Chondrocyte (in vitro differentiated cells): Measurements from ENCODE around the gene TCAP. TPM values are rescaled to one million over a fixed set of nuclear protein-coding genes. Genes with fewer than 3 reads are reported as not detected.

Experiments used
- DNase-seq: peaks from one replicate; pipeline ENCODE4 v3.0.0; 2021; ENCODE audit warnings: mixed read lengths, low spot score
- H3K27ac Mint-ChIP-seq: one replicate; pipeline ENCODE4 v1.8.0; 2021; ENCODE audit warnings: mild to moderate bottlenecking, moderate library complexity, mixed read lengths; ENCODE audit not compliant: unreplicated experiment
- H3K27me3 Mint-ChIP-seq: 2 replicates; pipeline ENCODE4 v1.8.0; 2021; ENCODE audit warnings: low read depth, mixed read lengths
- H3K36me3 Mint-ChIP-seq: 2 replicates; pipeline ENCODE4 v1.8.0; 2021; ENCODE audit warnings: low read depth, mixed read lengths
- H3K4me1 Mint-ChIP-seq: 2 replicates; pipeline ENCODE4 v1.8.0; 2021; ENCODE audit warnings: low read depth, mild to moderate bottlenecking, mixed read lengths
- H3K4me3 Mint-ChIP-seq: one replicate; pipeline ENCODE4 v1.8.0; 2021; ENCODE audit warnings: mild to moderate bottlenecking, moderate library complexity, mixed read lengths; ENCODE audit not compliant: unreplicated experiment
- H3K9me3 Mint-ChIP-seq: 2 replicates; pipeline ENCODE4 v1.8.0; 2021; ENCODE audit warnings: low read depth, mixed read lengths
- CTCF ChIP-seq: fragments of 200-600 bp; sonication (generic); IDR thresholded peaks from 2 replicates; pipeline ENCODE4 v1.5.0; 2021; ENCODE audit warnings: antibody characterized with exemption, mild to moderate bottlenecking, moderate library complexity
- total RNA-seq: library from RNA; stranded (reverse); gene quantifications from 3 replicates; pipeline ENCODE4 v1.2.1, GENCODE V29; 2021

The TCAP gene
- total RNA-seq, 1 donor from 2014 or later, result 0.77 TPM

- Mint-ChIP-seq H3K27ac (no peak overlapping the region), H3K36me3 (peaks cover 3% of the 10 kb centered on the region), H3K4me1 (peaks cover 13% of the 10 kb centered on the region), H3K27me3 (peaks cover 44% of the 10 kb centered on the region), H3K9me3 (no peaks in the 10 kb centered on the region), H3K4me3 (peak overlapping the region; percentile 65)
- TF ChIP-seq CTCF, result no peak
- DNase-seq, result no peak
These were observed 38.0 kb upstream of the TCAP start for GRCh38 chr17:39627047-39627711.

GRCh38 chr17:39627712-39628516 is 37.2 kb upstream of the TCAP start:
- H3K4me1 Mint-ChIP-seq, result peaks cover 11% of the 10 kb centered on the region
- H3K36me3 Mint-ChIP-seq, result peaks cover 3% of the 10 kb centered on the region
- H3K9me3 Mint-ChIP-seq, result no peaks in the 10 kb centered on the region
- peaks cover 44% of the 10 kb centered on the region for H3K27me3 Mint-ChIP-seq
- no peak overlapping the region for H3K27ac Mint-ChIP-seq
- DNase-seq, result no peak
- no peak overlapping the region for H3K4me3 Mint-ChIP-seq
- no peak for TF ChIP-seq CTCF

GRCh38 chr17:39628655-39629493 is 36.3 kb upstream of the TCAP start:
- Mint-ChIP-seq H3K27ac (no peak overlapping the region), H3K9me3 (no peaks in the 10 kb centered on the region), H3K27me3 (peaks cover 44% of the 10 kb centered on the region), H3K36me3 (peaks cover 3% of the 10 kb centered on the region), H3K4me3 (no peak overlapping the region), H3K4me1 (peaks cover 8% of the 10 kb centered on the region)
- no peak for DNase-seq
- TF ChIP-seq CTCF, result no peak

- TF ChIP-seq CTCF, result no peak
- Mint-ChIP-seq H3K4me3 (no peak overlapping the region), H3K4me1 (peaks cover 8% of the 10 kb centered on the region), H3K27me3 (peaks cover 43% of the 10 kb centered on the region), H3K9me3 (no peaks in the 10 kb centered on the region), H3K36me3 (peaks cover 3% of the 10 kb centered on the region), H3K27ac (no peak overlapping the region)
- DNase-seq, result no peak
These were observed 35.7 kb upstream of the TCAP start for GRCh38 chr17:39629494-39629880.

GRCh38 chr17:39629898-39630297 is 35.3 kb upstream of the TCAP start:
- H3K9me3 Mint-ChIP-seq, result no peaks in the 10 kb centered on the region
- H3K36me3 Mint-ChIP-seq, result peaks cover 3% of the 10 kb centered on the region
- peaks cover 8% of the 10 kb centered on the region for H3K4me1 Mint-ChIP-seq
- TF ChIP-seq CTCF, result no peak
- DNase-seq, result no peak
- no peak overlapping the region for H3K27ac Mint-ChIP-seq
- no peak overlapping the region for H3K4me3 Mint-ChIP-seq
- peaks cover 39% of the 10 kb centered on the region for H3K27me3 Mint-ChIP-seq
